CD4-positive, alpha-beta T cell treated with Interleukin-12 subunit alpha and Interleukin-12 subunit beta, for 1 hour (primary cell): Measurements from ENCODE around the gene GRAMD2A.

ENCODE experiments used
- DNase-seq: peaks from one replicate; pipeline ENCODE4 v3.0.0-alpha.2; 2020

GRAMD2A gene

DNA sequence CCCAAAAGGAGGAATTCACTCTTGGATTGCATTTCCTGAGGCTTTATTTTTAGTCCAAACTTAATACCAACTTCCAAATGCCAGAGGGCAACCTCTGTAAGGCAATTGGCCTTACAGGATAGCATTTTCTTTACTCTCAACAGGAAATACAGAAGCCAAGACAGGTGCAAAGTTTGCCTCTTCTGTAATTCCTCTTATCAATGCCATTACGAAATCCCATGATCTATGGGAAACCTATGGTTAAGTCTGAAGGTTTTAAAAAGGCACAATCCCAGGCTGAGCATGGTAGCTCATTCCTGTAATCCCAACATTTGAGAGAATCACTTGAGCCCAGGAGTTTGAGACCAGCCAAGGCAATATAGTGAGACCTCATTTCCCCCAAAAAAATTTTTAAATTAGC, 18.5 kb upstream of the GRAMD2A start:
- no peak for DNase-seq

- DNase-seq = no peak
These were observed 10.0 kb upstream of the GRAMD2A start for GRCh38 chr15:72207558-72208085.

DNA sequence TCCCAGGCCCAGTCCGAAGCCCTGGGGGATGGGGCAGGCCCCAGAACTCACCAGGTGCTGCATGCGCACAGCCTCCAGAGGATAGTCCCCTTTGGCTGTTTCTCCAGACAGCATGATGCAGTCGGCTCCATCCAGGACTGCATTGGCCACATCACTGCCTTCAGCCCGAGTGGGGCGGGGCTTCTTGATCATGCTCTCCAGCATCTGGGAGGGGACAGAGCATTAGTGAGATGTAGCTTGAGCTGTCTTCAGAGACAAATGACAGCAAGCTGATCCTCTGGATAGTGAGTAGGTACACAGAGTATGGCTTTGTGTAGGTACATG, 9.1 kb upstream of the GRAMD2A start:
- no peak for DNase-seq

- no peak for DNase-seq
These were observed 8.5 kb upstream of the GRAMD2A start for GRCh38 chr15:72205896-72206676.

- no peak for DNase-seq
These were observed 7.7 kb upstream of the GRAMD2A start for GRCh38 chr15:72205273-72205672.

DNA sequence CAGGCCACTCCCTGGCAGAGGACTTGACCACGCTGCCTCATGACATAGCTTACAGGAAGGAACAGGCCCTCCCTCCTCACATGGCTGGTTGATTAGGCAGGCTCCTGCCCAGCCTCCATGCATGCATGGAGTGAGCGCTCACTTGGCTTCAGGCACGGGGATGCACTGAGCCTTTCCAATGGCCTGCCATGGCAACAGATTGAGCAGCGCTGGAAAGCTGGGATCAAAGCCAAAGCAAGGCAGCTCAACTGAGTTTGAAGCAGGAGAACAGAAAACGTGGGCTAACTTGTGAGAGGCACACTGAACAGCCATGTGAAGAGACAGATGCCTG, 5.9 kb upstream of the GRAMD2A start:
- no peak for DNase-seq

GRCh38 chr15:72202801-72203506, 5.4 kb upstream of the GRAMD2A start:
- no peak for DNase-seq

- no peak for DNase-seq
These were observed 4.7 kb upstream of the GRAMD2A start for GRCh38 chr15:72202302-72202701.

DNA sequence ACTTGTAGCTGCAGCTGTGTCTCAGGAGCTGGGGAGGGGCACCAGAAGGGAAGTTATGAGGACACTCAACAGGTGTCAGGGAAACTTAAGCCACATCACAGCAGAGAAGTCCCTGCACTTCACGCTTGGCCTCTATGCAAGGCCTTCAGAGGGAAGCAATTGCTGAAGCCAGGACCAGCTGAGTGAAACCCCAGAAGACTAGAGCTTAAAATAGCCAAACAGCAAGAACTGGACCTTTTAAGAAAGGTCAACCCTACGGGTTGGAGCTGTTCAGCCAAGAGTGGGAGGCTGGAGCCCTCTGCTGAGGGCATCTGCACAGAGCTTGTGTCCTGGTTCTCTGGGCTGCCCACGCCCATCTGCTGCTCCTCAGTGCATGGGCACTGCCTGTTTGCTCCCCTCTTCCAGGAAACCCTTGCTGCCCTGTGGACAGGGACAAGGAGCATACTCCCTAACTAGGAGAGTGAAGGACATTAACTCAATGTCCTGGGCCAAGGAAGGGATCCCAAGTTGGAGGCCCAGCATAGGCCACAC, 3.9 kb upstream of the GRAMD2A start:
- no peak for DNase-seq

DNA sequence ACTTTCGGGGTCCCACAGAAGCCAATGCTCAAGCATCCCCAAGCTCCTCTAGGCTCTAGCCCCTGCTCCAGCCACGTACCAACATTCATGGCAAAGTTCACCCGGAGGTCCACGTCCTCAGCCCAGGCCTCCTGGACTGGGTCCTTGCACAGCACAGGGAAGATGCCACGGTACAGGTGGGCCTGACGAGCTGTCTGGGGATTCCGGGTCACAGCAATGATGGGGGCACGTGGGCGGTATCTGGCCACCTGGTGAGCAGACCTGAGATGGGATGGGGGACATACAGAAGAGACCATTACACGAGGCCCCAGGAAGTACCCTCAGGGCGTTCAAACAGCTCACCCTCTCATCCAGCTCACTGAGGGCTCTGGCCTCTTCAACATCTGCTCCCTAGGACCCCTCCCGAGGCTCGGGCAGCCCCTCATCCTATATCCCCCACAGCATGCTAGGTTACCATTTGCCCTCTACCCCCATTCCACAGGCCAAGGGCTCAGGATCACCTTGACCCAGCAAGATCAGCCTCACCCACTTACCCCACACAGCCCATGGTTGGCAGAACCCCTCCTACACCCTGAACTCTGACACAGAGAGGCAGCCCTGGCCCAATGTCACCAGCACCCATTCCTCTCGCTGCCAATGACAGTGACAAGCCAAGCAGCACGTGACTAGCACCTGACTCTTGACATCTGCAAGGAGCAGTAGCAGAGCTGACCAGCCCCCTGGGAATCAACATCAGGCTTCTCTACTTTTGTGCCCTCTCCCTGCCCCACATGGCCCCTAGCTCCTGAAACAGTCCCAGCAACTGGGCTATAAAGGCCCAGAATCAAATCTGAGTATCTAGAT, 3.0 kb upstream of the GRAMD2A start:
- no peak for DNase-seq

GRCh38 chr15:72199721-72200212, 2.2 kb upstream of the GRAMD2A start:
- peak; percentile 79 for DNase-seq

DNA sequence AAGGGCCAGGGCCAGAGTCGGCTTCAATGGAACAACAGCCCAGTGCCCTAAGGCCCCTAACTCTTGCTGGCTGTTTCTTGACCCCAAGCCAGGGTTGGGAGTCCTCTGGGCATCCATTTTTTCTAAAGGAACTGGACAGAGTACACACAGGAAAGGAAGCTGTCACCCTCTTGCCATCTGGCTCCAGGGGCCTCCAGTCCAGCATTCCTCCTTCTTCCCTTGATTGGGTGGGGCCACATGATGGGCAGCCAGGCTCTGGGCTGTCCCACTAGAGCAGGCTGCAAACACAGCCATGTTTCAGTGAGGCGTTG, 1.6 kb upstream of the GRAMD2A start:
- no peak for DNase-seq

GRCh38 chr15:72198356-72199204, 993 bp upstream of the GRAMD2A start:
- no peak for DNase-seq

DNA sequence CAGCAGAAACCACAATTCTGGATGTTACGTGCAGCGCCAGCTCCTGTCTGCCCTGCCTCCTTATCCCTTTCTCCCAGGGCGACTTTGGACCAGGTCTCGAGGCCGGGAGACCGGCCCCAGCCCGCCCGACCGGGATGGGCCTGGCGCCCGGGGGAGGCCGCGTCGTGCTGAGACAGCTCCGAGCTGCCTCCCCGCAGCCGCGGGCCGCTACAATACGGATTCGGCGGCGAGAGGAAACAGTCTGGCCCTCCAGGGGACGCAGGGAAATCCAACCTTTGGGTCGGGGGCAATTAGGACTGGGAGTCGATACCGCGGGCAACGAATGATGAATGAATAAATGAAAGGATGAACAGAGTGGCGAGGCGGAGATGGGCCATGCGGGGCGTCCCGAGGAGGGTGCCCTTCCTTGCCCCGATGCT, 537 bp downstream of the GRAMD2A start:
- DNase-seq = no peak

DNA sequence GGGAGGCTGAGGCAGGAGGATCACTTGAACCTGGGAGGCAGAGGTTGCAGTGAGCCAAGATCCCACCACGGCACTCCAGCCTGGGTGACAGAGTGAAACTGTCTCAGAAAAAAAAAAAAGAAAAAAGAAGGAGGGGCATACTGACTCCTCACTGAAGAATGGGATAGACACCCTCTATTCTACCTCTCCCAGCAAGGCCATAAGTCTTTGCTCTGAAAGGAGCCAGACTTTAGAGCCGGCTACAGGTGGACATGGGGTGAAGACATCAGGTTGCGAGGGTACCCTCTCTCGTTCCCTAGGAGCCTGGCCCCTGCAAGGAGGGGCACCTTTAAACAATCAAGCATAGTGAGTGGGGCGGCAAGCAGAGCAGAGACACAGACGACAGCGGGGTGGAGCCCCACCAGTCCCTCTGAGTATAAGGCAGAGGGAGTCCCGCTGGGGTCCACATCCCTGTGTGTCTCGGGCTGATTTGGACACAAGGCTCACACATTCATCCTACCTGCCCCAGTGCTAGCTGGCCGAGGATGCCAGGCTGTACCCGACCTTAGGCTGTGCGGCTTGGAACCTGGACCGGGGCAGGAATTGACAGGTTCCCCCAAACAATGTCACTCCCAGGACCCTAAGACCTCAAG, 1.1 kb downstream of the GRAMD2A start:
- no peak for DNase-seq

DNA sequence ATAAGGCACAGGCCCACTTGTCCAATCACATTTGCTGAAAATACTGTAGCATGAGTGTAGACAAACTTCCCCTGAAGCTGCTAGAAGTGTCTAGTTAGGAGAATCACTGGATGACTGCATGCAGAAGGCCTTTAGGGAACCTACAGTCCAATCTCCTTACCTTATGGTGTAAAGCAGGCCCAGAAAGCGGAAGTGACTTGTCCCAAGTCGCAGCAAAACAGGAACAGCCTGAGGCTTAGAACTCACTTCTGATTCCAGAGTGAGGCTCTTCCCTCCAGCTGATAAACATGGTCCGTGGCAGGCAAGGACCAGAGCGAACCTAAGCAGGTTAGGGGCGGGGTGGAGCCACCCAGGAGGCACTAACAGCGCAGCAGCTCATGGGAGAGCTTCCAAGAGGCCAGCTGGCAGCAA, 2.5 kb downstream of the GRAMD2A start:
- peak; percentile 12 for DNase-seq

DNA sequence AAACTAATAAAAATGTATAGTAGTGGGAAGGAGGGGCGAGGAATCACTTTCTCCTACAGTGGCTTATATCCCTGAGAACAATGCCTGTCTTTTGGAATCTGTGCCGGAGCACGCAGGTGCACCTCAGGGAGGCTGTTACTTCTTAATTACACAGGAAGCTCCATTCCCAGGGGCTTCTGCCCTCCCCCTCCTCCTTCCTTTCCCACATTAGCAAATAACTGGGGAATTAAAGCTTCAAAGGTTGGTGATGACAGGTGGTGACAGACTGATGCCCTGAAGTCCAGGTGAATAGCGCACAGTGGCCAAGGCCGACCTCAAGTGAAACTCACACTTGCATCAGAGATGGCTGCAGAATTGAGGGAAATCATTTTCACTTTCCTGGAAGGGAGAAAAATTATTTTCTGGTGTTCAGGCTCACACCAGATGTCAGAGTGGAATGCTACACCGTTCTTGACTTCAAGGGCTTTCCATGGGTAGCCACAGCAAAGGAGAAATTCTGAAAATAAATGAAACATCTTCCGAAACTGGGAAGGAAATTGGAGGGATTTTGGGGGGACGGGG, 3.7 kb downstream of the GRAMD2A start:
- no peak for DNase-seq

DNA sequence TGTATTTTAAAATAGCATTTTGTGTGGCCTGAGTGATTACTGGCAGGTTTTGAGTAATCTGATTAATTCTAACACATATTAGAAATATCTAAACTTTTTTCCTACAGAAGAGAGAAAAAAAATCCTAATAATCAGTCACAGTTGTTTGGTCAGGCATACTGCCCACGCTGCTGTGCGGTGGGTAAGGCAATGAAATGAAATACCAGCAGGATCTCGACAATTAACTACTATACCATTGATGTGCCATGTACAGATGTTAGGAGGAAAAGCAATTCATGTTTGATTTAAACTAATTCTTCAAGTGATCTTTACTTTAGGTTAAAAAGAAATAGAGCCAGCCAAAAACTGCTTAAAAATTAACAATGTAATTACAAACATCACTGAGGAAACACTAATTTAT, 5.2 kb downstream of the GRAMD2A start:
- DNase-seq = no peak

- DNase-seq = no peak
These were observed 8.2 kb downstream of the GRAMD2A start for GRCh38 chr15:72189250-72189902.

DNA sequence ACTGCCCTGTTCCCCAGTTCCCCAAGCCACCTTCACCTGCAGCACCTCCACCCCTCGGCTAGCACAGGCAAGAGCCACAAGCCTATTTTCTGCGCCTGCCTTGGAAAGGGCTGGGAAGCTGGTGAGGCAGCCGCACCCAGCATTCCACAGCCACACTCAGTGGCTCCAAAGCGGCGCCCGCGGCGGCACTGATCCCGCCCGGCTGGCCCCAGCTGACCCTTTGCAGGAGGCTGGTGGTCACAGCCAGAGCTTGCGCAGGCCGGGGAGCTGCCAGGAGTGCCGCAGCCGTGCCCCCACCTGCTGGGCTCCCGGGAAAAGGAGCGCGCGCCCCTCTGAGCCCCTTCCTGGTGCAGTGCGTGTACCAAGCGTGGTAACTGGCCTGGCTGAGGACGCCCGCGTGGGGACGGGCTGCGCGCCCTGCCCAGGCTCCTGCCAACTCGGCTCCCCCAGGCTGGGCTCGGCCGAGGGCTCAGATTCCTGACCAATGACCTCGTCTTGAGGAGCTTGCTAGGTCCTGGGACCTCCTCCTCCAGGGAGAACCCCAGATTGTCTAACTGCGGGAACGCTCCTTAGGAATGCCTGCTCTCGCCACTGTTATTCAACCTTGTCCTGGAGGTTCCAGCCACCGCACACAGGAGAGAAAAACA, 13.3 kb downstream of the GRAMD2A start:
- DNase-seq = no peak

DNA sequence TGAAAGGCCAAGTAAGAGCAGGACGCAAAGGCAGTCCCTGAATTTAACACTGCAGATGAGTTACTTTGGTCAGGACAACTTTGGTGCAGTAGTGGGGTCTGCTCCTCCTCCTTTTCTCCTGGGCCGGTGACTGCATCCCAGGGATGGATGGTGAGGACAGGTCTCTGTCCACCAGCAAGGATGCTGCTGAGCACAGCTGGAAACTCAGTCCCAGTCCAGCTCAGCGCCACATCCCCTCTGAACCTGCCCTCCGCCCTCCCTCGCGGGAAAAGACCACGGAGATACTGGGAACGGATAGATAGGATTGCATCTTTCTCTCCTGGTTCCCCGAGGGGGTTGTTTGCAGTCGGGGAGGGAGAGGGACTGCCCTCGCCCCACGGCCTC, 13.8 kb downstream of the GRAMD2A start:
- DNase-seq = no peak
